IMR-90 (cell line): Measurements from ENCODE around the gene NFATC1. TPM values are rescaled to one million over a fixed set of nuclear protein-coding genes. Genes with fewer than 3 reads are reported as not detected.

Source experiments
- ATAC-seq: fragments of 200-7000 bp; cut with Tn5 transposase; 2 replicates; pipeline ENCODE4 v1.9.1; 2020; ENCODE audit warnings: low read depth, mild to moderate bottlenecking, moderate library complexity
- BruUV-seq: library from RNA; stranded (reverse); fragments of 400-500 nt; replicated peaks from 2 replicates; lab custom pipeline; 2021; lab: Mats Ljungman, UMichigan
- CTCF ChIA-PET: fragments of 300-600 bp; formaldehyde crosslinking; extraction: SDS; loops from one replicate; lab custom pipeline; 2021; ENCODE audit warnings: antibody characterized with exemption; lab: Yijun Ruan, JAX
- POLR2A ChIA-PET: fragments of 300-600 bp; sonication (Branson Sonifier 250); formaldehyde crosslinking; loops from one replicate; lab custom pipeline; 2022; ENCODE audit warnings: antibody characterized with exemption; ENCODE audit not compliant: unreplicated experiment; lab: Charles Lee
- DNase-seq: peaks from one replicate; pipeline ENCODE4 v3.0.0; 2013
- H2AFZ ChIP-seq: replicated peaks from 2 replicates; pipeline ENCODE3; 2013; ENCODE audit warnings: low read length, mild to moderate bottlenecking; ENCODE audit not compliant: poor library complexity
- H2AK5ac ChIP-seq: 2 replicates; pipeline ENCODE4 v1.6.1; 2013; ENCODE audit warnings: low read depth, low read length, inconsistent platforms
- H2AK9ac ChIP-seq: replicated peaks from 2 replicates; pipeline ENCODE3; 2013; ENCODE audit warnings: mild to moderate bottlenecking, low read depth, low read length, moderate library complexity; ENCODE audit not compliant: poor library complexity
- H2BK120ac ChIP-seq: 2 replicates; pipeline ENCODE4 v1.6.1; 2013; ENCODE audit warnings: low read depth, low read length, inconsistent platforms
- H2BK15ac ChIP-seq: 3 replicates; pipeline ENCODE4 v1.6.1; 2013; ENCODE audit warnings: low read depth, low read length, inconsistent platforms
- H2BK20ac ChIP-seq: 2 replicates; pipeline ENCODE4 v1.6.1; 2013; ENCODE audit warnings: low read depth, mild to moderate bottlenecking, inconsistent platforms, low read length, moderate library complexity
- H2BK5ac ChIP-seq: 2 replicates; pipeline ENCODE4 v1.6.1; 2013; ENCODE audit warnings: mild to moderate bottlenecking, low read depth, low read length, inconsistent platforms; ENCODE audit not compliant: poor library complexity, severe bottlenecking
- H3K14ac ChIP-seq: replicated peaks from 2 replicates; pipeline ENCODE4 v1.6.1; 2013; ENCODE audit warnings: low read depth, low read length, inconsistent platforms
- H3K18ac ChIP-seq: 2 replicates; pipeline ENCODE4 v1.6.1; 2013; ENCODE audit warnings: low read depth, low read length, control low read depth
- H3K23ac ChIP-seq: 2 replicates; pipeline ENCODE4 v1.6.1; 2013; ENCODE audit warnings: low read depth, low read length, inconsistent platforms
- H3K27ac ChIP-seq: 2 replicates; pipeline ENCODE4 v1.5.1; 2013; ENCODE audit warnings: mild to moderate bottlenecking, control low read depth, low read length; ENCODE audit not compliant: insufficient read depth
- H3K27me3 ChIP-seq: 2 replicates; pipeline ENCODE4 v1.6.1; 2013; ENCODE audit warnings: low read length; ENCODE audit not compliant: control insufficient read depth, insufficient read depth
- H3K36me3 ChIP-seq: 2 replicates; pipeline ENCODE4 v1.6.1; 2013; ENCODE audit warnings: low read length, mixed read lengths; ENCODE audit not compliant: control insufficient read depth, insufficient read depth
- H3K4ac ChIP-seq: 2 replicates; pipeline ENCODE4 v1.6.1; 2013; ENCODE audit warnings: low read depth, low read length, inconsistent platforms
- H3K4me1 ChIP-seq: 2 replicates; pipeline ENCODE4 v1.6.1; 2013; ENCODE audit warnings: low read length, mixed read lengths; ENCODE audit not compliant: control insufficient read depth, insufficient read depth
- H3K4me2 ChIP-seq: 2 replicates; pipeline ENCODE4 v1.6.1; 2013; ENCODE audit warnings: low read depth, mild to moderate bottlenecking, control low read depth, low read length, moderate library complexity
- H3K4me3 ChIP-seq: 2 replicates; pipeline ENCODE4 v1.5.1; 2013; ENCODE audit warnings: low read depth, mild to moderate bottlenecking, control low read depth, low read length, moderate library complexity; ENCODE audit not compliant: insufficient read depth
- H3K56ac ChIP-seq: 2 replicates; pipeline ENCODE4 v1.6.1; 2013; ENCODE audit warnings: low read length, inconsistent platforms; ENCODE audit not compliant: insufficient read depth; ENCODE audit errors: extremely low read depth
- H3K79me1 ChIP-seq, 2 experiments: 2 replicates each; pipeline ENCODE4 v1.6.1; 2013; ENCODE audit warnings: low read length in 2 of 2, inconsistent platforms in 1 of 2, low read depth in 1 of 2
- H3K9ac ChIP-seq: 2 replicates; pipeline ENCODE4 v1.6.1; 2013; ENCODE audit warnings: low read depth, low read length, control low read depth
- H3K9me1 ChIP-seq: 2 replicates; pipeline ENCODE4 v1.6.1; 2013; ENCODE audit warnings: low read length, inconsistent platforms; ENCODE audit not compliant: insufficient read depth
- H3K9me3 ChIP-seq: 2 replicates; pipeline ENCODE4 v1.6.1; 2013; ENCODE audit warnings: low read length; ENCODE audit not compliant: control insufficient read depth, insufficient read depth
- H4K20me1 ChIP-seq: 2 replicates; pipeline ENCODE4 v1.6.1; 2013; ENCODE audit warnings: low read length, inconsistent platforms; ENCODE audit not compliant: insufficient read depth
- H4K5ac ChIP-seq: 2 replicates; pipeline ENCODE4 v1.6.1; 2013; ENCODE audit warnings: mild to moderate bottlenecking, low read depth, low read length, control low read depth
- H4K8ac ChIP-seq, 2 experiments: 2 replicates each; pipeline ENCODE4 v1.6.1; 2013; ENCODE audit warnings: low read depth in 2 of 2, low read length in 2 of 2, control low read depth in 1 of 2, inconsistent platforms in 1 of 2
- H4K91ac ChIP-seq: 2 replicates; pipeline ENCODE4 v1.6.1; 2013; ENCODE audit warnings: low read depth, low read length, inconsistent platforms; ENCODE audit not compliant: insufficient read depth
- BHLHE40 ChIP-seq: fragments of 150-350 bp; IDR thresholded peaks from 2 replicates; pipeline ENCODE4 v1.6.1; 2016; ENCODE audit warnings: mild to moderate bottlenecking, low read depth, low read length
- CEBPB ChIP-seq: IDR thresholded peaks from 2 replicates; pipeline ENCODE4 v1.6.1; 2012; ENCODE audit warnings: low read depth, low read length, improper control_type of control experiment
- CHD1 ChIP-seq: IDR thresholded peaks from 2 replicates; pipeline ENCODE4 v1.6.1; 2012; ENCODE audit warnings: low read depth, low read length, improper control_type of control experiment
- CTCF ChIP-seq: conservative IDR thresholded peaks from 2 replicates; pipeline ENCODE4 v1.5.1; 2012; ENCODE audit warnings: mild to moderate bottlenecking, low read depth, low read length, improper control_type of control experiment
- ELK1 ChIP-seq: fragments of 150-350 bp; IDR thresholded peaks from 2 replicates; pipeline ENCODE4 v1.6.1; 2016; ENCODE audit warnings: low read depth, mild to moderate bottlenecking, low read length, moderate library complexity, borderline replicate concordance
- FOS ChIP-seq: fragments of 150-350 bp; IDR thresholded peaks from 2 replicates; pipeline ENCODE4 v1.6.1; 2016; ENCODE audit warnings: low read depth, low read length
- MAFK ChIP-seq: IDR thresholded peaks from 2 replicates; pipeline ENCODE4 v1.6.1; 2012; ENCODE audit warnings: low read depth, low read length, improper control_type of control experiment
- MAZ ChIP-seq: IDR thresholded peaks from 2 replicates; pipeline ENCODE4 v1.6.1; 2012; ENCODE audit warnings: low read depth, mild to moderate bottlenecking, low read length, improper control_type of control experiment, moderate library complexity, borderline replicate concordance
- MXI1 ChIP-seq: IDR thresholded peaks from 2 replicates; pipeline ENCODE4 v1.6.1; 2012; ENCODE audit warnings: low read depth, mild to moderate bottlenecking, low read length, moderate library complexity, borderline replicate concordance
- NFE2L2 ChIP-seq: fragments of 150-350 bp; IDR thresholded peaks from 2 replicates; pipeline ENCODE4 v1.6.1; 2016; ENCODE audit warnings: low read depth, mild to moderate bottlenecking, low read length
- POLR2A ChIP-seq: IDR thresholded peaks from 2 replicates; pipeline ENCODE4 v1.6.1; 2012; ENCODE audit warnings: mild to moderate bottlenecking, low read depth, low read length
- RAD21 ChIP-seq: IDR thresholded peaks from 2 replicates; pipeline ENCODE4 v1.6.1; 2012; ENCODE audit warnings: low read length, improper control_type of control experiment
- RFX5 ChIP-seq: IDR thresholded peaks from 2 replicates; pipeline ENCODE4 v1.8.0; 2012; ENCODE audit warnings: low read depth, mild to moderate bottlenecking, low read length, moderate library complexity
- SMC3 ChIP-seq: fragments of 150-350 bp; IDR thresholded peaks from 2 replicates; pipeline ENCODE4 v1.6.1; 2016; ENCODE audit warnings: low read depth, mild to moderate bottlenecking, antibody characterized with exemption, low read length, moderate library complexity
- USF2 ChIP-seq: fragments of 150-350 bp; IDR thresholded peaks from 2 replicates; pipeline ENCODE4 v1.6.1; 2017; ENCODE audit warnings: mild to moderate bottlenecking, antibody characterized with exemption, low read length, low read depth
- WGBS, 2 experiments: methylation state at CpG; one replicate each; pipeline versions ENCODE4 v1.1.5 to v1.1.7; 2013; ENCODE audit warnings: missing lambda C conversion rate in 2 of 2; ENCODE audit not compliant: insufficient read length in 1 of 2; ENCODE audit errors: extremely low coverage in 2 of 2; 5-methylcytosine and 5-hydroxymethylcytosine counted together
- dilution Hi-C: fragments of 300-500 bp; cut with HindIII; formaldehyde crosslinking; loops from one replicate; pipeline ENCODE4 v1.14.3; 2018; ENCODE audit warnings: low sequenced_read_pairs; ENCODE audit not compliant: unreplicated experiment
- in situ Hi-C: fragments of 300-500 bp; cut with MboI; formaldehyde crosslinking; loops from 3 replicates; pipeline ENCODE4 v1.14.3; 2019; ENCODE audit warnings: low sequenced_read_pairs, inconsistent platforms, mixed read lengths
- intact Hi-C: fragments of 100-400 bp; cut with micrococcal nuclease; formaldehyde crosslinking; loops from 2 replicates; pipeline ENCODE4 v1.10.0; 2022
- polyA plus RNA-seq, 3 experiments: library from polyadenylated mRNA; depleted of rRNA; stranded (reverse); fragments of >200 nt; gene quantifications; 2 replicates each; pipeline ENCODE4 v1.2.3, GENCODE V29; 2012; ENCODE audit warnings: low replicate concordance in 1 of 3
- total RNA-seq: library from RNA; depleted of rRNA; stranded (reverse); fragments of >200 nt; gene quantifications from 2 replicates; pipeline ENCODE4 v1.2.3, GENCODE V29; 2012

Gene NFATC1
- total and polyA plus RNA-seq, 2 of the 4 experiments (the other 2 are of a cell fraction) = 0.36 to 1.8 TPM

- Histone ChIP-seq H3K4me1 (peaks cover 1% of the 10 kb centered on the region; the same call in 1 of the 2 replicates), H2AK5ac (no peak overlapping the region), H3K79me1 (no peaks in the 10 kb centered on the region), H4K91ac (no peak overlapping the region), H2BK15ac (no peak overlapping the region), H3K4ac (no peak overlapping the region), H3K27me3 (peaks cover 4% of the 10 kb centered on the region; the same call in 1 of the 2 replicates), H3K9me3 (no peaks in the 10 kb centered on the region), H4K20me1 (no peaks in the 10 kb centered on the region), H2AFZ (peak overlapping the region; percentile 41), H3K56ac (no peak overlapping the region), H3K4me3 (peak overlapping the region; percentile 86), H4K8ac (no peak overlapping the region), H3K14ac (no peak overlapping the region), H2AK9ac (no peak overlapping the region), H2BK120ac (no peak overlapping the region), H3K36me3 (no peaks in the 10 kb centered on the region), H2BK5ac (no peak overlapping the region), H3K23ac (no peak overlapping the region), H3K27ac (no peak overlapping the region), H3K4me2 (peak overlapping the region; percentile 40; the same call in 1 of the 2 replicates), H3K9ac (no peak overlapping the region), H3K18ac (no peak overlapping the region), H3K9me1 (no peaks in the 10 kb centered on the region), H4K5ac (no peak overlapping the region; the same call in 1 of the 2 replicates), H2BK20ac (no peak overlapping the region)
- in situ Hi-C loops (no loop called here), dilution Hi-C loops (no loop called here), intact Hi-C loops (no loop called here)
- TF ChIP-seq RFX5 = no peak
- TF ChIP-seq CEBPB = no peak
- no peak for TF ChIP-seq MAFK
- no peak for TF ChIP-seq SMC3
- no peak for TF ChIP-seq MXI1
- no peak for TF ChIP-seq MAZ
- no peak for TF ChIP-seq BHLHE40
- TF ChIP-seq POLR2A = no peak
- TF ChIP-seq RAD21 = no peak
- no peak for TF ChIP-seq CHD1
- TF ChIP-seq USF2 = no peak
- no peak for TF ChIP-seq NFE2L2
- no peak for TF ChIP-seq CTCF
- TF ChIP-seq ELK1 = no peak
- no peak for TF ChIP-seq FOS
- POLR2A ChIA-PET = no interaction called here
- no TSS peak for BruUV-seq
- no peak for ATAC-seq
- CTCF ChIA-PET = no interaction called here
- WGBS, 2 experiments = 32% methylated on average over 24 of the region's 79 CpGs; no CpG with 5 or more reads in 1 of the 2 experiments
- DNase-seq = no peak
Observed at GRCh38 chr18:79399275-79400081, 3.7 kb downstream of the NFATC1 start.
